NCI-H82 treated with DMSO at 0.1 percent for 48 hours (cell line): ENCODE results near the gene HACL1.
"Not testable (repeated sequence)": the region's sequence is repeated elsewhere in the genome, so short reads cannot be mapped to it uniquely, and the experiment has no call there.

Source experiments
- DNase-seq: peaks from one replicate; lab custom pipeline; 2025; ENCODE audit not compliant: unreplicated experiment; lab: John Stamatoyannopoulos, UW

Gene HACL1

DNA sequence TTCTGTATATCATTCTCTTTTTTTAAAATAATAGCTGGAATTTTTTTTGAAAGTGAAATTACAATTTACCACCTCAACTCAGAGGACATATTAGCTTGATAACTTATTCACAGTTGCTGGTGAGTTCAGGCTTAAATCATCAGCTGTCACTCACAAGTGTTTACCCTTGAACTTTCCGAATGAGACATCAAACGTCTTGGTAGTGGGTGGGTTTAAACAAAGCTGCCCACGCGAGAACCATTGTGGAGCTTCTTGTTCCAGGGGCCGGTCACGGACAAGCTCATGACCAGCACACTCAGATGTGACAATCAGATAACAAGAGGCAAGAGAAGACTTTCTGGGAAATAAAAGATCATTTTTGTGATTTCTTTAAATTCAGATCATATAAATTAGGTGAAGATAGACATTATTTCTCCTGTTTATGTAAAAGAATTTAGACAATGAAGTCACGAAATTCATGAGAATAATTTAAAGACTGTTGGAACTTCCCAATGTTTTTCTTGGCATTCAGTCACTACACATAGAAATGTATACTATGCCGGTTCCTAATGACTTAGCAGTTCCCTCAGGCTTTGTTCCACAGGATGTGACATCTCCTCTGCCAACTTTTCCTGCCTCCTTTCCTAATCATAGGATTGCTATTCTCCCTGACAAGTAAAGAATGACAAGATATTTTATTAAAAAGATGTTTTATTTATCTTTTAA, 29.4 kb upstream of the HACL1 start:
- DNase-seq = no peak

DNA sequence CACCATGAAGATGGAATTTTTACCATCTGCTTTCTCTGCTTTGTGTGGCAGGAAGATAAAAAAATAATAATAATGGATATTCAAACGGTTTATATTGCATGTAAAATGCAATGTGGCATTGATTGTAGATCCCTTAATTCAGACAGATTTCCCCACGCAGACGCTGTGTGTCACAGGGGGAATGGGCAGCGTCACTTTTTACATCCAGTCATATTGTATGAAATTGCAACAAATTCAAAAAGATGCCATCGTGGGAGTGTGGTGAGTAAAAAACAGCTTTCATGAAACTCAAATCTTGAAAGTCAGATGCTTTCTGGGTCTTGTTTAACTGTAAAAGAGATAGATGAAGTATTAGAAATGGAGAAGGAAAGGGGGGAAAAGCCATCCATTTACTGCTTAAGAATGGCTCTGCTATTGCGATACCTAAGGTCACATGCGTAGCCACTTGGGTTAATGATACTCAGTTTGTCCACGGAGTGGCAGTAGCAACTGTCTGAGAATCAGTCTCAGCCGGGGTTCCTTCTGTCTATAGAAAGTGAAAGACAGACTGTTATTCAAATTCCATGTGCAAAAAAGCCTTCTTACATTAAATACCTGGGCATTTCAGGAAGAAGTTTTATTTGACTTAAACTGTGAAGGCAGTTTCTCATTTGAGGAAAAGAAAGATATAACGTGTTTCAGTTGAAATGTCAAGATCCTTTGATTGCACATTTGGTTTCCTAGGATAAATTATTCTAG, 28.7 kb upstream of the HACL1 start:
- peak; percentile 1 for DNase-seq

DNA sequence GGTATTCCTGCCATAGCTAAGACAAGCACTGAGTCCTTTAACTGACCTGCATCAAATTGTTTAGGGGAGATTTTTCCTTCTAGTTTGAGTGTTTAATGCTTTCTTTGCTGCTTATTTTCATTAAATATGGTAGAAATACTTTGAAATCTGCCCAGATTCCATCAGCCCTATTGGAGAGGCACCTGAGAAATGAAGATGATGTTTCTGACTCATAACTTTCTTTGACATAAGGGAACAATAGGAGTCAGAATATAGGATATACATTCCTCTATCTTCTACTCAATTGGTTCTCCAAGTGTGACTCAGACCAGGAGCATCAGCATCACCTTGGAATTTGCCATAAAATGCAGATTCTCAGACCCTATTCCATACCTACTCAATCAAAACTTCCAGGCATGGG, 27.6 kb upstream of the HACL1 start:
- no peak for DNase-seq

DNA sequence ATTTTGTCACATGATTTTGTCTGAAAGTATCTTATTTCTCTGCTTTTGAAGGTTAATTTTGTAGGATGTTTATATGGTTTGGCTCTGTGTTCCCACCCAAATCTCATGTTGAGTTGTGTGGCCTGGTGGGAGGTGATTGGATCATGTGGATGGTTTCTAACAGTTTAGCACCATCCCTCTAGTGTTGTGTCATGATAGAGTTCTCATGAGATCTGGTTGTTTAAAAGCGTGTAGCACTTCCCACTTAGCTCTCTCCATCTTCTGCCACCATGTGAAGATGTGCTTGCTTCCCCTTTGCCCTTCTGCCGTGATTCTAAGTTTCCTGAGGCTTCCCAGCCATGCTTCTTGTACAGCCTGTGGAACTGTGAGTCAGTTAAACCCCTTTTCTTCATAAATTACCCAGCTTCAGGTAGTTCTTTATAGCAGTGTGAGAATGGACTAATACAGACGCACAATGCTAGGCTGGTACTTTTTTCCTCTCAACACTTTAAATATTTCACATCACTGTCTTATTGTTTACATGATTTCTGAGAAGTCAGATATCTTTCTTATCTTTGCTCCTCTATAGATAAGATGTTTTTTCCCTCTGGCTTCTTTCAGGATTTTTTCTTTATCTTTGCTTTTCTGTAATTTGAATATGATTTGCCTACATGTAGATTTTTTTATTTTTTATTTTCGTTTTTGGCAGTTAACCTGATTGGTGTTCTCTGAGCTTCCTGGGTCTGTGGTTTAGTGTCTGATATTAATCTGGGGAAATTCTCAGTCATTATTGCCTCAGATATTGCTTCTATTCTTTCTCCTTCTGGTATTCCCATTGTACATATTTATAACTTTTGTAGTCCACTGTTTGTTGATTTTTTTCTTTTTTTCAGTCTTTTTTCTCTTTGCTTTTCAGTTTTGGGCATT, 22.4 kb upstream of the HACL1 start:
- no peak for DNase-seq

DNA sequence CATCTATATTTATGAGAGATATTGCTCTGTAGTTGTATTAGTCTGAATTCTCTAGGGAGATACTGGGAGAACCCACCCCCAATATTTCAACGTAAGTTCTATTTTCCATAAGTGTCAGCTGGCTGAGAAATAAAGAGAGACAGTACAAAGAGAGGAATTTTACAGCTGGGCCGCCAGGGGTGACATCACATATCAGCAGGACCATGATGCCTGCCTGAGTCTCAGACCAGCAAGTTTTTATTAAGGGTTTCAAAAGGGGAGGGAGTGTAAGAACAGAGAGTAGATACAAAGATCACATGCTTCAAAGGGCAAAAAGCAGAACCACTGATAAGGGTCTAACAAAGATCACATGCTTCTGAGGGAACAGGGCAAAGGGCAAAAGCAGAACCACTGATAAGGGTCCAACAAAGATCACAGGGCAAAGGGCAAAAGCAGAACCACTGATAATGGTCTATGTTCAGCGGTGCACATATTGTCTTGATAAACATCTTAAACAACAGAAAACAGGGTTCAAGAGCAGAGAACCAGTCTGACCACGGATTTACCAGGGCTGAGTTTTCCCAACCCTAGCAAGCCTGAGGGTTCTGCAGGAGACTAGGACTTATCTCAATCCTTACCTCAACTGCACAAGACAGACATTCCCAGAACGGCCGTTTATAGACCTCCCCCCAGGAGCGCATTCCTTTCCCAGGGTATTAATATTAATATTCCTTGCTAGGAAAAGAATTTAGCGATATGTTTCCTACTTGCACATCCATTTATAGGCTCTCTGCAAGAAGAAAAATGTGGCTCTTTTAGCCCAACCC, 18.5 kb upstream of the HACL1 start:
- DNase-seq = not testable (repeated sequence)

DNA sequence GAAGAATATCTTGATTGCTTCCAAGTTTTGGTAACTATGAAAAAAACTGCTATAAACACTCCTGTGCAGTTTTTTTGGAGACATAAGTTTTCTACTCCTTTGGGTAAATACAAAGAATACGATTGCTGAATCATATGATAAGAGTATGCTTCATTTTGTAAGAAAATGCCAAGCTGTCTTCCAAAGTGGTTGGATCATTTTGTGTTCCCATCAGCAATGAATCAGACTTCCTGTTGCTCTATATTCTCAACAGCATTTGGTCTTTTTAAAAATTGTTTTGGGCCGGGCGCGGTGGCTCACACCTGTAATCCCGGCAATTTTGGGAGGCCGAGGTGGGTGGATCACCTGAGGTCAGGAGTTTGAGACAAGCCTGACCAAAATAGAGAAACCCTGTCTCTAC, 14.7 kb upstream of the HACL1 start:
- no peak for DNase-seq

DNA sequence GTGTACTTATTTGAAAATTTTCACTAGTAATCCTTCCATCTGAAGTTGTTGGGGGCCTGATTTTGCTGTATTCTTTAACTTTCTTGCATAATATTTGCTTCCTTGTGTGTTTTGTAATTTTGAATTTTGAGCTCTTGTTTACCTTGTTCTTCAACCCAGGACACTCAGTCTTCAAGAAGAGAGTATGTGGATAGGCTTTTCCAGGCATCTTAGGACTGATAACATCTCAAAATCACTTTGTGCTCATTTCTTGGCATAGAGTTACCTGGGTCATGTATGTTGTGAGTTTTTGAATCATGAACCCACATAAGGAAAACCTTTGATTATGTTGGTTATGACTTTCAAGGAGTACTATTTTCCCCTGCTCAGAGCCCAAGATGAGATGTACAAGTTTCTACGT, 13.6 kb upstream of the HACL1 start:
- no peak for DNase-seq

DNA sequence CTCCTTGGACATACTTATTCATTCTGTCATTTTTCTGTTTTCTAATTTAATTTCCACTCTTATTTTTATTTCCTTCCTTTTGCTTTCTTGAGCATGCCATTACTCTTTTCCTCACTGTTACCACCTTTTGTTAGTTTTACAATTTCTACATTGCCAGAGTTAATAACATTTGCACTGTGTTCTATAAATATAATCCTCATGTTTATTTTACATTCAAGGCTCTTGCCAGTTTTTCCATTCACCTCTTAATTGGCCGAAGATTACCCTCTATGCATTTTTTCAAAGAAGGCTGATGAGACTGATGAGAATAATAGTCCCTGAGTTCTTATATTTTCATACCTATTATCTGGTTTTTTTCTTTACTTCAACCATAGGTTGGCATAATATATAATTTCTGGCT, 10.6 kb upstream of the HACL1 start:
- peak; percentile 0 for DNase-seq

DNA sequence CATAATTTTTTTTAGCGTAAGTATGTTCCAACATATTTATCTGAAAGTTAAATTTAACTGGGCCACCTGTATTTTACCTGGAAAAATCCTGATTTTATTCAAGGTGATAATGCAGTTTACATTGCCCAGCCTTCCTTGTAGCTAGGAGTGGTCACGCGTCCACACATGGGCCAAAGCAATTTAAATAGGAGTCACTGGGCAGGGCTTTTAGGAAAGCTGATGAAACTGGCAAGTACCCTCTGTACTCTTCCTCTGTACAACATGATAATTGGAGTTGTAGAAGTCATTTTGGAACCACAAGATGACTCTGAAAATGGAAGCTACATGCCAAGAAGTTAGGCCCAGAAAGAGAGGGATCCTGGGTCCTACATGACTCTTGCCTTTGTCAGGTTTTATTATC, 9.6 kb upstream of the HACL1 start:
- DNase-seq = no peak

DNA sequence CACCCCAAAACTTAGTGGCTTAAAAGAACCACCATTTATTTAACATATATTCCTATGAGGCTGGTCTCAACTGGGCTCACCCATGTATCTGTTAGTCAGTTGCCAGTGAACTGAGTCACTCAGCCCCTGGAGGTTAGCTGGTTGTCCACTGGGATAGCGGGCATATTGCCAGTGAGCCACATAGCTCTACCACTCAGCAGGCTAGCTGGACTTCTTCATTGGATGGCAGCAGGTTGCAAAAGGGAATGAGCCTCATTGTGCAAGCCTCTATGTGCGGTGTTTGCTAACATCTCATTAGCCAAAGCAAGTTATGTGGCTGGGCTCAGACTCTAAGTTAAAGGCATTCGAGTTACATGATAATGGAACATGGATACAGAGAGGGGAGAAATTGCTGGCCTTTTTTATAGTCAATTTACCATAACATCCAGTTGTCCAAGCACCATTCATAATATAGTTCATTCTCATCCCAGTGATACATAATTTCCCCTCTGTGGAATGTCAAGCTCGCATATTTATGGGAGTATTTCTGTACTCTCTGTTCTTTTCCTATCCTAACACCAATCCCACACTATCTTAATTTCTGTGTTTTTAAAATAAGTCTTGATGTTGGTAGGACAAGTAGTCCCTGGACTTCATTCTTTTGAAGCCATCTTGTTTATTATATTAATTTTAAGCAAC, 8.9 kb upstream of the HACL1 start:
- DNase-seq = peak; percentile 1

DNA sequence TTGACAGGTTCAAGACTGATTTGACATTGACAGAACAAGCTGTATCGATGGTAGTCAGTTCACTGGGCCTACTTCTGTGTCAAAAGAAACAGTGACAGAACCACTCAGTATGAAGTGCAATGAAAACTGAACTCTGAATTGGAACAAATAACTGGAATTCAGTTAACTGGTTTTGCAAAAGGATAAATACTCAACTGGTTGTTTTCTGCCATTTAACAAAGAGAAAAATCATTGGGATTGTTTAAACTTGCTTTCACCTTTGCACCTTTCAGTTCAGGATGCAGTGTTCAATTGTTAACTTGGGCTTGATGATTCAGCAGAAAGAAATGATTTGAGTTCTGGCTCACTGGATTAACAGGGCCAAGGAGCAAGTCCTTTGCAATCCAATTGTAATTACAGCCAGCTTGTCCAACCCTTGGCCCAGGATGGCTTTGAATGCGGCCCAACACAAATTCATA, 5.1 kb upstream of the HACL1 start:
- peak; percentile 34 for DNase-seq

DNA sequence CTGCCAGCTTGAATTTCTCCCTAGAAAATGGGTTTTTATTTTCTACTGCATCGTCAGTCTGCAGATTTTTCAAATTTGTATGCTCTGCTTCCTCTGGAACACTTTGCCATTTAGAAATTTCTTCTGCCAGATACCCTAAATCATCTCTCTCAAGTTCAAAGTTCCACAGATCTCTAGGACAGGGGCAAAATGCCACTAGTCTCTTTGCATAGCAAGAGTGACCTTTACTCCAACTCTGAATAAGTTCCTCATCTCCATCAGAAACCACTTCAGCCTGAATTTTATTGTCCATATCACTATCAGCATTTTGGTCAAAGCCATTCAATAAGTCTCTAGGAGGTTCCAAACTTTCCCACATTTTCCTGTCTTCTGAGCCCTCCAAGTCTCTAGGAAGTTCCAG, 3.2 kb upstream of the HACL1 start:
- not testable (repeated sequence) for DNase-seq

DNA sequence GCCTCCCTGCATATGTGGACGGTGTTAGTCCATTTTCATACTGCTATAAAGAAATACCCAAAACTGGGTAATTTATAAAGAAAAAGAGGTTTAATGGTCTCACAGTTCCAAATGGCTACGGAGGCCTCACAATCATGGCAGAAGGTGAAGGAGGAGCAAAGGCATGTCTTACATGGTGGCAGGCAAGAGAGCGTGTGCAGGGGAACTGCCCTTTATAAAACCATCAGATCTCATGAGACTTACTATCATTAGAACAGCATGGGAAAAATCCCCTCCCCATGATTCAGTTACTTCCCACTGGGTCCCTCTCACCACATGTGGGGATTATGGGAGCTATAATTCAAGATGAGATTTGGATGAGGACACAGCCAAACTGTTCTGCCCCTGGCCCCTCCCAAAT, 1.4 kb upstream of the HACL1 start:
- DNase-seq = not testable (repeated sequence)

DNA sequence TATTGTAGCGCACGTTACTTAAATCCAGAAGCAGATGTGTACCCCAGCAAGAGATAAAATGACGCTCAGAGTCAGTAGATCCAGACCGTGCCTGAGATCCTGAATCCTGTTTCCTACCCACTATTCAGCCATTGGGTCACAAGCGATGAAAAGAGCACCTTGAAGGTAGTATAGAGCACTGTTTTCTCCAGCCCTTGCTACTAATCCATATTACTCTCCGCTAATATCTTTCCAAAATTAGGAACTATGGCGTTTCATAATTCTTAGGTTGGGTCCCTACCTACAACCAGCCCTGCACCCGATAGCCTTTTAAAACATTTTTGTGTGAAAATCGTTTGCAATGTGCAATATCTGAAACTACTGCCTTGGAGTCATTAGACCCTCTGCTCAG, 772 bp upstream of the HACL1 start:
- no peak for DNase-seq

DNA sequence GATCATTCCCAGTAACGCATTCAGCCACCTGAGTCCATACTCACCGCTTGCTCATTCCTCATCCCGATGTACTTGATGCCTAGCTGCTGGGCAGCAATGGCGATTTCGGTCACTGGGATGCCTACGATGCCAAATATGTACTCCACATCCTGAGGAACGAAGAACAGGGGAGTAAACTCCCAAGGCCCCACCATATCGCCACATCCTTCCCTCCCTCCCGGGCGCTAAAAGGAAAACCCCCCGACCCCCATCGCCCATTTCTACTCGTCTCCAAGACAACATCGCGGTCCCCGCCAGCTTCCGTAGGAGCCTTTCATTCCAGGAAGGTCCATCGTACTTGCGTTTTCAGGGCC, 347 bp downstream of the HACL1 start:
- DNase-seq = no peak

DNA sequence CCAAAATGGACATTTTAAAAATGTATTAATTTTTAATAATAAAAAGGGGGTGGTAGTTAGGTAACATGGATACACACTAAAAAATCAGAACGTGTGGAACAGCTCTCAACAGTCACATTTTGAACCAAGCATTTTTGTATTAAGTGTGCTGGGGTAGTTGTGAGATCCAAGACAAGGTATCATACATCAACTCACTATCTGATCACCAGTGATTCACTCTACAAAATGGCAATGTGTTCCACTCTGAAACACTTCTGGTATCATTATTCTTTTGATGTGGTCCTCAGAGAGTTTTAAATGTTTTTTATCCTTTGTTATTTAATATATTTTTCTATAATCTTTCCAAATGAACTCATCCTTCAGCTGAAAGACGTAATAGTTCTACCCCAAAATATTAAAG, 5.4 kb downstream of the HACL1 start:
- no peak for DNase-seq

DNA sequence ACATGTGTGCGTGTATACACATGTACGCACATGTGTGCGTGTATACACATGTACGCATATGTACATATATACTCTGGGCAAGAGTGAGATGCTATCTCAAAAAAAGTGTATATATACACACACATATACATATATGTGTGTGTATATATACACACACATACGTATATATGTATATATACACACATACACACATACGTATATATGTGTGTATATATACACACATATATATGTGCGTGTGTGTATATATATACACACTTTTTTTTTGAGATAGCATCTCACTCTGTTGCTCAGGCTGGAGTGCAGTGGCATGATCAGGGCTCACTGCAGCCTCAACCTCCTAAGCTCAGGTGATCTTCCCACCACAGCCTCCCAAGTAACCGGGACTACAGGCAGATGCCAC, 8.4 kb downstream of the HACL1 start:
- no peak for DNase-seq

DNA sequence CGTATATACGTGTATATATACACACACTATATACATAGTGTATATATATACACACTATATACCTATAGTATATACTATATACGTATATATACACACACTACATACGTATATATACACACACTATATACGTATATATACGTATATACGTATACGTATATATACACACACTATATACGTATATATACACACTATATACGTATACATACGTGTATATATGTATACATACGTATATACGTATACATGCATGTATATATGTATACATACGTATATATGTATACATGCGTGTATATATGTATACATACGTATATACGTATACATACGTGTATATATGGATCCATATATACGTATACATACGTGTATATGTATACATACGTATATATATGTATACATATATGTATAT, 9.4 kb downstream of the HACL1 start:
- DNase-seq = no peak

DNA sequence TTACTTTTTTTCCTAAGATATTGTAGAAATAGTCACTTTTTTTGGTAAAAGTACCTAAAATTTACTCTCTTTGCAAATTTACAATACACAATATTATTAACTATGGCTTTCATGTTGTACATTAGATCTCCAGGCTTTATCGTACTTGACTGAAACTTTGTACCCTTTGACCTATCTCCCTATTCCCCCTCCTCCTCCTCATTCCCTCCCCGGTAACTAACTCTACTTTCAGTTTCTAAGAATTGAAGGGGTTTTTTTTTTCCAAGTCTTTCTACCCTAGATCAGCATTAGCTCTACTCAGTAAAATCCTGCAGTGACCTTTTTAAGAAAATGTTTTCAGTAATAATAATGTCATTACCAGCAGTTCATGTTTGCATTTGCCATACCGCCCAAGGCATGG, 10.1 kb downstream of the HACL1 start:
- no peak for DNase-seq

DNA sequence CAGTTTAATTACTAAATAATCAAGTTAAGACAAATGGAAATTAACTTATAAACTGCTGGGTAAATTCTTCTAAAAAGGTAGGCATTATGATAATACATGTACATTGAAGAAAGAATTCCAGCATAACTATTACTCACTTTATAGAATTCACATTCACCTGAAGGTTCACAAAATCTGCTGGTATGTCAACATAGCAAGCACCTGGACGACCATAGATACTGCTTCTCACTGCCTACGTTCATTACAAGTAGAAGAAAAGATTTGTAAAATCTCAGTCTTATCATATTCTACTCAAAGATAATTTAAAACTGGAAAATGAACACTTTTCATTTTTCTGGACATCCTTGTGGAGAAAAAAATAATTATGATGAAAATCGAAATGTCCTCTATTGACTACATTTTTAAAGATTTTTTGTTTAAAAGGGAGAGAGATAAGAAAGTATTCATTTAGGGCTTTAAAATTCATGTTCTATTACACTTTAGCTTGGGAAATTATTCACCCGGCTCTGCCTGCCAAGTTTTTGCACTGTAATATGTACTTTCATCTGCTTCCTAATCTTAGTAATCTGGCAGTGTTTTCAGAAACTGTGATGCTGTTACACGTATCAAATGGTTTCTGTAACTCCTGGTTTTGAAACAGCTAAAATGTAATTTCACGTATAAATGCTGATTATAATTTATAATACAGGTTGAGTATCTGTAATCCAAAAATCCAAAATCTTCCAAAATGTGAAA, 16.1 kb downstream of the HACL1 start:
- DNase-seq = no peak
